ENCODE measurements around the gene SLC26A9. TPM values are rescaled to one million over a fixed set of nuclear protein-coding genes. Genes with fewer than 3 reads are reported as not detected.

The SLC26A9 gene
- total and polyA plus RNA-seq, 2 of the 4 experiments (the other 2 are of a cell fraction): not detected

GRCh38 chr1:205923651-205924459 is 19.4 kb downstream of the SLC26A9 start:
- ATAC-seq (ENCODE audit: low read depth) (no peak), DNase-seq (no peak)
- H3K4me1 ChIP-seq (ENCODE audit: control insufficient read depth, insufficient read depth, low read length): no peaks in the 10 kb centered on the region
- no peaks in the 10 kb centered on the region for H3K9me3 ChIP-seq (ENCODE audit: control insufficient read depth, insufficient read depth, low read length)
- no peak overlapping the region for H3K18ac ChIP-seq (ENCODE audit: low read depth, low read length)
- no peak overlapping the region for H2AK9ac ChIP-seq (replicated peaks; ENCODE audit: low read depth, low read length, poor library complexity)
- H3K9me1 ChIP-seq (ENCODE audit: insufficient read depth, low read length): no peaks in the 10 kb centered on the region; the same call in 1 of the 2 replicates
- POLR2A ChIA-PET (ENCODE audit: unreplicated experiment): no interaction called here
- no TSS peak for BruUV-seq (replicated peaks)
- intact Hi-C loops (cut with micrococcal nuclease): no loop called here
- H2BK20ac ChIP-seq (ENCODE audit: low read depth, low read length): no peak overlapping the region
- H2BK120ac ChIP-seq (ENCODE audit: low read depth, low read length): no peak overlapping the region
- no peak overlapping the region for H3K4ac ChIP-seq (ENCODE audit: low read depth, low read length)
- in situ Hi-C loops (cut with MboI; ENCODE audit: low sequenced_read_pairs): loop anchor here (25.0 kb wide), 1 partner anchor 262 kb away; no protein-coding TSS in a partner anchor
- no peak overlapping the region for H2AFZ ChIP-seq (replicated peaks; ENCODE audit: low read length, poor library complexity)
- CTCF ChIA-PET: interaction anchor here (11.2 kb wide), 1 partner anchor 54 kb away, joined by 161 read pairs; no protein-coding TSS in a partner anchor
- peaks cover 26% of the 10 kb centered on the region for H3K27me3 ChIP-seq (ENCODE audit: control insufficient read depth, insufficient read depth, low read length)
- H3K14ac ChIP-seq (replicated peaks; ENCODE audit: low read depth, low read length): no peak overlapping the region
- no peak overlapping the region for H2AK5ac ChIP-seq (ENCODE audit: low read depth, low read length)
- no peak overlapping the region for H4K5ac ChIP-seq (ENCODE audit: low read depth, low read length)
- no peak overlapping the region for H3K4me2 ChIP-seq (ENCODE audit: low read depth, low read length)
- H3K27ac ChIP-seq (ENCODE audit: insufficient read depth, low read length): no peak overlapping the region
- 80% methylated on average over 1 of the region's 11 CpGs; no CpG with 5 or more reads in 1 of the 2 experiments for WGBS, 2 experiments (ENCODE audit: extremely low coverage in 2 of 2, insufficient read length in 1 of 2)
- no peaks in the 10 kb centered on the region for H3K79me1 ChIP-seq (ENCODE audit: low read depth in 1 of 2, low read length in 2 of 2)
- H2BK5ac ChIP-seq (ENCODE audit: low read depth, low read length, poor library complexity, severe bottlenecking): no peak overlapping the region
- dilution Hi-C loops (cut with HindIII; ENCODE audit: low sequenced_read_pairs, unreplicated experiment): no loop called here
- H3K36me3 ChIP-seq (ENCODE audit: control insufficient read depth, insufficient read depth, low read length): no peaks in the 10 kb centered on the region
- H4K8ac ChIP-seq (ENCODE audit: low read depth in 2 of 2, low read length in 2 of 2): no peak overlapping the region
- no peaks in the 10 kb centered on the region for H4K20me1 ChIP-seq (ENCODE audit: insufficient read depth, low read length)
- H3K56ac ChIP-seq (ENCODE audit: extremely low read depth, insufficient read depth, low read length): no peak overlapping the region
- no peak overlapping the region for H2BK15ac ChIP-seq (ENCODE audit: low read depth, low read length)
- H3K4me3 ChIP-seq (ENCODE audit: insufficient read depth, low read depth, low read length): no peak overlapping the region
- TF ChIP-seq MAFK (IDR thresholded peaks at IDR 0.05; ENCODE audit: low read depth, low read length): no peak
- no peak for TF ChIP-seq MAZ (IDR thresholded peaks at IDR 0.05; ENCODE audit: borderline replicate concordance, low read depth, low read length)
- no peak for TF ChIP-seq FOS (IDR thresholded peaks at IDR 0.05; ENCODE audit: low read depth, low read length)
- TF ChIP-seq CHD1 (IDR thresholded peaks at IDR 0.05; ENCODE audit: low read depth, low read length): no peak
- TF ChIP-seq BHLHE40 (IDR thresholded peaks at IDR 0.05; ENCODE audit: low read depth, low read length): no peak
- no peak overlapping the region for H3K9ac ChIP-seq (ENCODE audit: low read depth, low read length)
- no peak overlapping the region for H3K23ac ChIP-seq (ENCODE audit: low read depth, low read length)
- H4K91ac ChIP-seq (ENCODE audit: insufficient read depth, low read depth, low read length): no peak overlapping the region
